ENCODE measurements around the gene ILF2. TPM values are rescaled to one million over a fixed set of nuclear protein-coding genes. Genes with fewer than 3 reads are reported as not detected.
A peak's percentile ranks its signal among the peaks of the same experiment; 100 is the strongest.

The ILF2 gene
- total RNA-seq, 4 donors from 2014 or later, result 43.6 to 102 (median 64.7) TPM

DNA sequence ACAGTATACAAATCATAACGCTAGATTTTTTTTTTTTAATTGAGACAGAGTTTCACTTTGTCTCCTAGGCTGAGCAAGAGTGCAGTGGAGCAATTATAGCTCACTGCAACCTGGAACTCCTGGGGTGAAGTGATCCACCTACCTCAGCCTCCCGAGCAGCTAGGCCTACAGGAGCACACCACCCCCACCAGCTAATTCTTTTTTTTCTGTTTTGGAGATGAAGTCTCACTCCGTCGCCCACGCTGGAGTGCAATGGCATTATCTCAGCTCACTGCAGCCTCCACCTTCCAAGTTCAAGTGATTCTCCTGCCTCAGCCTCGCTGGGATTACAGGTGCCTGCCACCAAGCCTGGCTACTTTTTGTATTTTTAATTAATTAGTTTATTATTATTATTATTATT is 29.0 kb upstream of the ILF2 start:
- DNase-seq (ENCODE audit: extremely low spot score), result no peak
- 91% methylated on average over 6 of the region's 6 CpGs for WGBS
- TF ChIP-seq POLR2AphosphoS5 (IDR thresholded peaks at IDR 0.05), result no peak
- TF ChIP-seq, protein P1, sequence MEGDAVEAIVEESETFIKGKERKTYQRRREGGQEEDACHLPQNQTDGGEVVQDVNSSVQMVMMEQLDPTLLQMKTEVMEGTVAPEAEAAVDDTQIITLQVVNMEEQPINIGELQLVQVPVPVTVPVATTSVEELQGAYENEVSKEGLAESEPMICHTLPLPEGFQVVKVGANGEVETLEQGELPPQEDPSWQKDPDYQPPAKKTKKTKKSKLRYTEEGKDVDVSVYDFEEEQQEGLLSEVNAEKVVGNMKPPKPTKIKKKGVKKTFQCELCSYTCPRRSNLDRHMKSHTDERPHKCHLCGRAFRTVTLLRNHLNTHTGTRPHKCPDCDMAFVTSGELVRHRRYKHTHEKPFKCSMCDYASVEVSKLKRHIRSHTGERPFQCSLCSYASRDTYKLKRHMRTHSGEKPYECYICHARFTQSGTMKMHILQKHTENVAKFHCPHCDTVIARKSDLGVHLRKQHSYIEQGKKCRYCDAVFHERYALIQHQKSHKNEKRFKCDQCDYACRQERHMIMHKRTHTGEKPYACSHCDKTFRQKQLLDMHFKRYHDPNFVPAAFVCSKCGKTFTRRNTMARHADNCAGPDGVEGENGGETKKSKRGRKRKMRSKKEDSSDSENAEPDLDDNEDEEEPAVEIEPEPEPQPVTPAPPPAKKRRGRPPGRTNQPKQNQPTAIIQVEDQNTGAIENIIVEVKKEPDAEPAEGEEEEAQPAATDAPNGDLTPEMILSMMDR (IDR thresholded peaks at IDR 0.05), result no peak
- H3K4me1 ChIP-seq, result peaks cover 33 to 38% (median 36%) of the 10 kb centered on the region in 4 donors
- H3K36me3 ChIP-seq, result no peaks in the 10 kb centered on the region
- H3K4me3 ChIP-seq, result no peak overlapping the region
- intact Hi-C loops (cut with DNase I), result no loop called here
- no peaks in the 10 kb centered on the region for H3K9me3 ChIP-seq
- H3K27ac ChIP-seq (replicated peaks in 1 of 4), result peak overlapping the region in 3 of 4 donors; percentile 89 to 95 (median 89)
- H3K27me3 ChIP-seq, result no peaks in the 10 kb centered on the region

DNA sequence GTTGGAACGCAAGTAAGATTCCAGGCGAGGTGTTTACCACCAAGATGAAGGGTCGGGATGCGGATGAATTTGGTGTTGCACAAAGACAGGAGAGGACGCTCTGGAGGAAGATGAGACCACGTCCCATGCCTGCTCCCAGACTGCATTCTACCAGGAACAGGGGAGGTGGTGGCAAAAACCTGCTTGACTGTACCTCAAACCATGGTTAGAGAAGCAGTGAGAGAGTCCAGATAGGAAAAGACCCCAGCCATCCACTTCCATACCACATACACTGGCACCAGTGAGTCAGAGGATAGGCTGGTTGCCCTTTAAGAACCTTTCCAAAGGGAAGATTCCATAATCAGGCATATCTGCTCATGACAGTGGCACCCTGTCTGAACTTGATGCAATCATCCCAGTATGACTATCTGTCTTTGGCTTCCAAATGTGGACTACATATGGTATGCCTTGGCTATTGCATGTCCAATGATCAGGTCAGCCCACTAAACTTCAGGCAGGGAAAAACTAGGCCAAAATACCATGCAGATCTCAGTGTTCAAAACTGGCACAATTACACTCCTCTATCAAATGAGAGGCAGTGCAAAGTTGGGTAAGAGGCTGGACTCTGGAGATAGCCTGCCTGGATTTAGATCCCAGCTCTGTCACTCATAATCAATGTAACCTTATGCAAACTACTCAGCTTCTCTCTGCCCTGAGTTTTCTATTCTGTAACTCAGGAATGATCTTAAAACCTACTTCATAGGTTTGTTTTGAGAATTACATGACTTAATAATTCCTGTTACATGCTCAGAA is 28.3 kb upstream of the ILF2 start:
- no peak for DNase-seq (ENCODE audit: extremely low spot score)
- Histone ChIP-seq H3K27ac (replicated peaks in 1 of 4) (peak overlapping the region; percentile 89 to 95 (median 89)), H3K36me3 (no peaks in the 10 kb centered on the region), H3K9me3 (no peaks in the 10 kb centered on the region), H3K4me1 (peaks cover 33 to 38% (median 36%) of the 10 kb centered on the region in 4 donors), H3K4me3 (no peak overlapping the region), H3K27me3 (no peaks in the 10 kb centered on the region)
- intact Hi-C loops (cut with DNase I), result no loop called here
- WGBS, result 61% methylated on average over 6 of the region's 6 CpGs
- peak; percentile 7 to 36 for TF ChIP-seq POLR2AphosphoS5 (IDR thresholded peaks at IDR 0.05)
- TF ChIP-seq, protein P1 (IDR thresholded peaks at IDR 0.05), result no peak

DNA sequence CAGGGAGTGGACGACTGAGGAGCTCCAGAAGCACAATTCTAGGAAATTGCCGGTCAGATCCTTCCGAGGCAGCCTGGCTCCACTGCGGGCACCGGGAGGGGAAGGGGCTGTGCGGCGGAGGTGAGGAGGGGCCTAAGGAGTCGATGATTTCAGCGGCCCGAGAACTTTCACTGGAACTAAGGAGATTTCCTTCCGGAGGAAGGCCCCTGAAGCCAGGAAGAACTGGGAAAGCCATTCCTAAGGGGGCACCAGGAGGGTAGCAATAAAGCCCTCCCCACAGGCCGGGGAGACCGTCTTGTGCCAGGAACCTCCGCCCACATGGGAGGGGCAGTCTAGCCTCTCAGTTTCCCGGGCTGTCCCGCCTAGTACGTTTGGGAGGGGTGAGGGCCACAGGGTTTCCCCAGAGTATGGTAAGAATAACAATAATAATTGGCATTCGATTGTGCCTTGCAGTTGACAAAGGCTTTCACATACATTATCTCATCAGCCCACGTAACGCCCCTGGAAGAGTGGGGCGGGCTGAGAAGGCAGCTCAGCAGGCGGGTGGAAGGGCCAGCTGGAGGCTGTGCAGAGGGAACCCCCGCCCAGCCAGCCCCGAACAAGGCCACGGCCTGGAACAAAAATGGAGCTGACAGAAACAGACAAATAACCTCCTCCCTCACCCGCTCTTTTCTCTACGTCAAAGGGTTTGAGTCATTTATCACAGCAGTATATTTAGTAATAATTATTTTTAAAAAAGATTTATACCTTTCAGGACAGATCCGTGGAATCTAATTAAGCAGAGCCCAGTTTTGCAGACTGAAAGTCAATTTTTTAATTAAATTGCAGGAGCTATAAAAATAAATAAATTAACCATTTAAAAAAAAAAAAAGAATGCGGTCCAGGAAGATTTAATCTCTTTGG is 27.5 kb upstream of the ILF2 start:
- H3K4me3 ChIP-seq, result peak overlapping the region; percentile 15 to 29 (median 26)
- intact Hi-C loops (cut with DNase I), result no loop called here
- no peaks in the 10 kb centered on the region for H3K9me3 ChIP-seq
- peak; percentile 59 to 60 for TF ChIP-seq POLR2AphosphoS5 (IDR thresholded peaks at IDR 0.05)
- TF ChIP-seq EP300 (IDR thresholded peaks at IDR 0.05), result no peak
- TF ChIP-seq, protein P1 (IDR thresholded peaks at IDR 0.05), result no peak
- 25% methylated on average over 22 of the region's 29 CpGs for WGBS
- H3K27me3 ChIP-seq, result no peaks in the 10 kb centered on the region
- peak; percentile 93 for DNase-seq (ENCODE audit: extremely low spot score)
- H3K27ac ChIP-seq (replicated peaks in 1 of 4), result peak overlapping the region; percentile 89 to 95 (median 89)
- H3K4me1 ChIP-seq, result peaks cover 33 to 38% (median 36%) of the 10 kb centered on the region in 4 donors
- H3K36me3 ChIP-seq, result no peaks in the 10 kb centered on the region

DNA sequence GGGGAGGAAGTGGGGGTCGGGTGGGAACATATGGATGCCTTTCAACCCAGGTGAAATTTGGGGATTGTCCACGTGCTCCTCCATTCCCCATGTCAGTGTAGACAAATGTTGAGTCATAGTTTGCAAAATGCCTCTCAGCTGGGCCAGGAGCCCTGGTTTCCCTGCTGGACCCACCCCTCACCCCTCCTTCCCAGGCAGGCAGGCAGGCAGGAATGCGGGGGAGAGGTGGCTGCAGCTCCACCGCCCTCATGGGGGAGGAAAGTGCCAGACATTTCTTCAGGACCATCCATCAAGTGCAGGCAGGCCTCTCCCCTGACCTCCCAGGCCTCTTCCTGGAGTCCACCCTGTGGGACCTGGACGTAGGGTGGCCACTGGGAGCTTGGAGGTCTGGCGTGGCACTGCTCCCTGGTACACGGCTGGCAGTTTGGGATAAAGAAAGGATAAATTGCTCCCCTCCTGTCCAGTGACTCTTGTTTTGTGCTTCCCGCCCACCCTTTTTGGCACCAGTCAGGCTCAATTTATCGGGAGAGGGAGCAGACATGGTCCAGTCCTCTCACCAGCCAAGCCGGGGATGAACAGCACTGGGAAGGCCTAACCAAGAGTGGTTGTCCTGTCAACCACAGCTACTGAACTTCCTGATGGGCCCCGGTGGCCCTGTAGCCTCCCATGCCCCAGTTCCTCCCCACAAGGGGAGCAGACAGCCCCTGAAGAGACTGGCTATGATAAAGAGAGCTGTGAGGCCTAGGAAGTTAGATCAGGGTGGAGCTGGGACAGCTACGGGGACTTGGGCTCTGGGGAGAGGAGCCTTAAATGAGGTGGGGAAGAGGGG is 26.6 kb upstream of the ILF2 start:
- Histone ChIP-seq H3K4me3 (peak overlapping the region; percentile 15 to 29 (median 26)), H3K9me3 (no peaks in the 10 kb centered on the region), H3K27me3 (no peaks in the 10 kb centered on the region), H3K27ac (replicated peaks in 1 of 4) (peak overlapping the region; percentile 89 to 95 (median 89)), H3K4me1 (peaks cover 33 to 38% (median 36%) of the 10 kb centered on the region in 4 donors), H3K36me3 (peaks cover 0 to 6% (median 0%) of the 10 kb centered on the region in 4 donors)
- TF ChIP-seq EP300 (IDR thresholded peaks at IDR 0.05), result no peak
- TF ChIP-seq, protein P1 (IDR thresholded peaks at IDR 0.05), result no peak
- peak; percentile 57 to 73 for TF ChIP-seq POLR2AphosphoS5 (IDR thresholded peaks at IDR 0.05)
- no peak for TF ChIP-seq POLR2A (IDR thresholded peaks at IDR 0.05; ENCODE audit: low read depth)
- no peak for DNase-seq (ENCODE audit: extremely low spot score)
- intact Hi-C loops (cut with DNase I), result no loop called here
- WGBS, result 56% methylated on average over 8 of the region's 12 CpGs

Measured in esophagus muscularis mucosa (tissue), 4 donors.